Activated CD4-positive, alpha-beta memory T cell treated with anti-CD3 and anti-CD28 coated beads, Interleukin-2, amount 10 ng/mL, durations not matched to agents 7 days and 5 days (primary cell): Measurements from ENCODE around the gene BCAS2. TPM values are rescaled to one million over a fixed set of nuclear protein-coding genes. Genes with fewer than 3 reads are reported as not detected.
"Not testable (repeated sequence)": the region's sequence is repeated elsewhere in the genome, so short reads cannot be mapped to it uniquely, and the experiment has no call there.

ENCODE experiments used
- CTCF ChIA-PET: fragments of 350-600 bp; sonication (Branson Sonifier 250); formaldehyde crosslinking; loops from one replicate; lab custom pipeline; 2021; ENCODE audit warnings: antibody characterized with exemption, inconsistent platforms; lab: Charles Lee
- POLR2A ChIA-PET: fragments of 350-600 bp; sonication (Branson Sonifier 250); formaldehyde crosslinking; loops from one replicate; lab custom pipeline; 2021; ENCODE audit warnings: antibody characterized with exemption; lab: Charles Lee
- DNase-seq: peaks from one replicate; pipeline ENCODE4 v3.0.0-alpha.2; 2020
- H3K27ac Mint-ChIP-seq: one replicate; pipeline ENCODE4 v1.8.0; 2021; ENCODE audit warnings: mild to moderate bottlenecking, mixed read lengths
- H3K27me3 Mint-ChIP-seq: one replicate; pipeline ENCODE4 v1.8.0; 2021; ENCODE audit warnings: mixed read lengths
- H3K36me3 Mint-ChIP-seq: one replicate; pipeline ENCODE4 v1.8.0; 2021; ENCODE audit warnings: low read depth, mixed read lengths
- H3K4me1 Mint-ChIP-seq: one replicate; pipeline ENCODE4 v1.8.0; 2021; ENCODE audit warnings: mixed read lengths
- H3K4me3 Mint-ChIP-seq: one replicate; pipeline ENCODE4 v1.8.0; 2021; ENCODE audit warnings: mild to moderate bottlenecking, mixed read lengths
- H3K9me3 Mint-ChIP-seq: one replicate; pipeline ENCODE4 v1.8.0; 2021; ENCODE audit warnings: mixed read lengths
- total RNA-seq, 2 experiments: library from RNA; stranded (reverse); gene quantifications; one replicate each; pipeline ENCODE4 v1.2.3, GENCODE V29; 2021

Gene BCAS2
- total RNA-seq, 2 experiments from 2014 or later: 45.0 to 45.5 TPM

- no peaks in the 10 kb centered on the region for H3K36me3 Mint-ChIP-seq
- CTCF ChIA-PET: no interaction called here
- no peak overlapping the region for H3K27ac Mint-ChIP-seq
- peaks cover 12% of the 10 kb centered on the region for H3K27me3 Mint-ChIP-seq
- DNase-seq: no peak
- POLR2A ChIA-PET: no interaction called here
- no peaks in the 10 kb centered on the region for H3K4me1 Mint-ChIP-seq
- no peaks in the 10 kb centered on the region for H3K9me3 Mint-ChIP-seq
- no peak overlapping the region for H3K4me3 Mint-ChIP-seq
Observed at GRCh38 chr1:114588196-114588689, 6.8 kb upstream of the BCAS2 start.

DNA sequence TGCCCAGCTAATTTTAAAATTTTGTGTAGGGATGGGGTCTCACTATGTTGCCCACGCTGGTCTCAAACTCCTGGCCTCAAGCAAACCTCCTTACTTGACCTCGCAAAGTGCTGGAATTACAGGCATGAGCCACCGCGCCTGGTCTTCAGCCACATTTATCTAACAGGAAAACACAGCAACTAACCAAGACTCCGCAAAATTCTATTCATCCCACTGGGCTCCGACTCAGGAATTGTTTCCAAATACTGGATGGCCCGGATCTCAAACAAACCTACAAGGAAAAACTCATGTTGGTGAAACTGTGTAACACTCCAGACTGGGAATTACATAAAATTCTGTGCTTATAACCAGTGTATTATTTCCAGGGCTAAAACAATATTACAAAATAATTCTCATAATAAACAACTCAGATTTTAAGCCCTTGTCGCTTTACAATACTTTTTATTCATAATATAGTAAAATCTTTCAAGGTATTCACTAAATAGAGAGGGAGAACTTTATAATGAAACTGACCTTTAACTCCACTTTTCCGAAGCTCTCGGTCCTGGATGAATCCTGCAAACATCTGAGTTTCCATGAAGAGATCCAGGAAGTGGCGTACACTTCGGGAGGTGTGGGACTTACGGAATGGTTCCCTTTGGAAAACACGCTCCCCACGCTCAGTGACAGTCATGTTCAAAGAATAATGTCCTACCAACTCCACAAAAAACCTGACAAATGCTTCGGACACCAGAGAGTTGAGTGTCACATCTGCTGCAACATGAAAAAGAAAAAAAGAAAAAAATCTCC lies 6.0 kb upstream of the BCAS2 start:
- peaks cover 12% of the 10 kb centered on the region for H3K27me3 Mint-ChIP-seq
- no peaks in the 10 kb centered on the region for H3K9me3 Mint-ChIP-seq
- POLR2A ChIA-PET: no interaction called here
- DNase-seq: no peak
- no peak overlapping the region for H3K4me3 Mint-ChIP-seq
- H3K27ac Mint-ChIP-seq: no peak overlapping the region
- CTCF ChIA-PET: no interaction called here
- no peaks in the 10 kb centered on the region for H3K36me3 Mint-ChIP-seq
- peaks cover under 1% of the 10 kb centered on the region for H3K4me1 Mint-ChIP-seq

GRCh38 chr1:114586513-114587047 lies 5.2 kb upstream of the BCAS2 start:
- no peak overlapping the region for H3K4me3 Mint-ChIP-seq
- no peak overlapping the region for H3K27ac Mint-ChIP-seq
- POLR2A ChIA-PET: no interaction called here
- H3K27me3 Mint-ChIP-seq: peaks cover 12% of the 10 kb centered on the region
- H3K4me1 Mint-ChIP-seq: peaks cover 9% of the 10 kb centered on the region
- CTCF ChIA-PET: no interaction called here
- no peaks in the 10 kb centered on the region for H3K9me3 Mint-ChIP-seq
- H3K36me3 Mint-ChIP-seq: peaks cover 2% of the 10 kb centered on the region
- no peak for DNase-seq

- H3K4me3 Mint-ChIP-seq: no peak overlapping the region
- peaks cover 9% of the 10 kb centered on the region for H3K27me3 Mint-ChIP-seq
- no peaks in the 10 kb centered on the region for H3K9me3 Mint-ChIP-seq
- POLR2A ChIA-PET: no interaction called here
- peaks cover 2% of the 10 kb centered on the region for H3K36me3 Mint-ChIP-seq
- H3K4me1 Mint-ChIP-seq: peaks cover 17% of the 10 kb centered on the region
- no peak overlapping the region for H3K27ac Mint-ChIP-seq
- CTCF ChIA-PET: interaction anchor here (1.1 kb wide), 1 partner anchor 238 kb away, joined by 3 read pairs; no protein-coding TSS in a partner anchor
- no peak for DNase-seq
Observed at GRCh38 chr1:114585231-114585630, 3.8 kb upstream of the BCAS2 start.

- DNase-seq: no peak
- POLR2A ChIA-PET: no interaction called here
- CTCF ChIA-PET: interaction anchor here (0.7 kb wide), 2 partner anchors 13 to 98 kb away, joined by 3 read pairs; no protein-coding TSS in a partner anchor
- no peaks in the 10 kb centered on the region for H3K9me3 Mint-ChIP-seq
- H3K4me1 Mint-ChIP-seq: peaks cover 18% of the 10 kb centered on the region
- H3K36me3 Mint-ChIP-seq: peaks cover 58% of the 10 kb centered on the region
- H3K4me3 Mint-ChIP-seq: no peak overlapping the region
- no peaks in the 10 kb centered on the region for H3K27me3 Mint-ChIP-seq
- no peak overlapping the region for H3K27ac Mint-ChIP-seq
Observed at GRCh38 chr1:114574365-114574764, 7.0 kb downstream of the BCAS2 start.

GRCh38 chr1:114564141-114564540 lies 17.3 kb downstream of the BCAS2 start:
- ChIA-PET CTCF (no interaction called here), POLR2A (no interaction called here)
- H3K4me1 Mint-ChIP-seq: no peaks in the 10 kb centered on the region
- no peak overlapping the region for H3K27ac Mint-ChIP-seq
- no peaks in the 10 kb centered on the region for H3K9me3 Mint-ChIP-seq
- H3K36me3 Mint-ChIP-seq: peaks cover 50% of the 10 kb centered on the region
- DNase-seq: no peak
- no peaks in the 10 kb centered on the region for H3K27me3 Mint-ChIP-seq
- H3K4me3 Mint-ChIP-seq: no peak overlapping the region

GRCh38 chr1:114562978-114563510 lies 18.4 kb downstream of the BCAS2 start:
- not testable (repeated sequence) for H3K27ac Mint-ChIP-seq

GRCh38 chr1:114561333-114561732 lies 20.1 kb downstream of the BCAS2 start:
- H3K27ac Mint-ChIP-seq: no peak overlapping the region
- H3K4me3 Mint-ChIP-seq: no peak overlapping the region
- CTCF ChIA-PET: interaction anchor here (0.6 kb wide), 1 partner anchor 13 kb away, joined by 3 read pairs; no protein-coding TSS in a partner anchor
- no peak for DNase-seq
- H3K36me3 Mint-ChIP-seq: peaks cover 25% of the 10 kb centered on the region
- H3K9me3 Mint-ChIP-seq: no peaks in the 10 kb centered on the region
- POLR2A ChIA-PET: no interaction called here
- H3K27me3 Mint-ChIP-seq: no peaks in the 10 kb centered on the region
- H3K4me1 Mint-ChIP-seq: no peaks in the 10 kb centered on the region

More at GRCh38 chr1:114562978-114563510, 18.4 kb downstream of the BCAS2 start:
- H3K9me3 Mint-ChIP-seq, H3K27me3 Mint-ChIP-seq, CTCF ChIA-PET, POLR2A ChIA-PET, DNase-seq, H3K4me1 Mint-ChIP-seq, H3K4me3 Mint-ChIP-seq: not testable (repeated sequence)
- peaks cover 40% of the 10 kb centered on the region for H3K36me3 Mint-ChIP-seq

GRCh38 chr1:114559356-114559755 lies 22.1 kb downstream of the BCAS2 start:
- Mint-ChIP-seq H3K9me3 (no peaks in the 10 kb centered on the region), H3K4me1 (no peaks in the 10 kb centered on the region), H3K27me3 (no peaks in the 10 kb centered on the region), H3K36me3 (peaks cover 6% of the 10 kb centered on the region), H3K4me3 (no peak overlapping the region), H3K27ac (no peak overlapping the region)
- no peak for DNase-seq
- ChIA-PET CTCF (interaction anchor here (0.8 to 1.3 kb wide), 3 partner anchors 212 to 583 kb away, joined by 3 to 5 read pairs (median 4); partner anchors contain the start of gene OLFML3), POLR2A (interaction anchor here (1.2 kb wide), 1 partner anchor 47 kb away, joined by 7 read pairs; no protein-coding TSS in a partner anchor)

GRCh38 chr1:114558544-114558943 lies 22.9 kb downstream of the BCAS2 start:
- Mint-ChIP-seq H3K27ac (no peak overlapping the region), H3K4me1 (no peaks in the 10 kb centered on the region), H3K36me3 (peaks cover 2% of the 10 kb centered on the region), H3K9me3 (no peaks in the 10 kb centered on the region), H3K4me3 (no peak overlapping the region), H3K27me3 (no peaks in the 10 kb centered on the region)
- no peak for DNase-seq
- ChIA-PET POLR2A (no interaction called here), CTCF (interaction anchor here (0.8 to 1.3 kb wide), 4 partner anchors 209 to 583 kb away, joined by 3 to 4 read pairs (median 3); partner anchors contain the start of gene OLFML3)

DNA sequence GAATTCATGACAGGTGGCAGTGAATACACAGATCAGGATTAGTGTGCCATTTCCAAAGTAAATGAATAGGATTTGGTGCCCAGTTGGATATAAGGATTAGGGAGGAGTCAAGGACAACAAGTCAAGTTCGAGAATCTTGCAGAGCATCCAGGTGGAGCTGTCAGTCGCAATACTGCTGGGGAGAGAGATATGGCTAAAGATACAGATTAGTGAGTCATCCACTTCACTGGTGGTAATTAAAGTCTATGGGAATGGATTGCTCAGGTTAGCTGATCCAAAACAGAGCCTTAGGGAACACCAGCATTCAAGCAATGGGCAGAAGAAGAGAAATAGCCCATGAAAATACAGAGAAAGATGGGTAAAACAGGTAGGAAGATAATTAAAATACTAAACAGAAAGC lies 26.8 kb downstream of the BCAS2 start:
- ChIA-PET CTCF (no interaction called here), POLR2A (no interaction called here)
- H3K27me3 Mint-ChIP-seq: no peaks in the 10 kb centered on the region
- no peaks in the 10 kb centered on the region for H3K9me3 Mint-ChIP-seq
- no peak overlapping the region for H3K4me3 Mint-ChIP-seq
- H3K36me3 Mint-ChIP-seq: no peaks in the 10 kb centered on the region
- DNase-seq: no peak
- H3K4me1 Mint-ChIP-seq: no peaks in the 10 kb centered on the region
- H3K27ac Mint-ChIP-seq: no peak overlapping the region

GRCh38 chr1:114552106-114552639 lies 29.2 kb downstream of the BCAS2 start:
- H3K4me3 Mint-ChIP-seq: no peak overlapping the region
- POLR2A ChIA-PET: no interaction called here
- no peaks in the 10 kb centered on the region for H3K27me3 Mint-ChIP-seq
- CTCF ChIA-PET: interaction anchor here (1.2 kb wide), 1 partner anchor 573 kb away, joined by 4 read pairs; no protein-coding TSS in a partner anchor
- no peaks in the 10 kb centered on the region for H3K36me3 Mint-ChIP-seq
- H3K9me3 Mint-ChIP-seq: no peaks in the 10 kb centered on the region
- DNase-seq: no peak
- H3K4me1 Mint-ChIP-seq: no peaks in the 10 kb centered on the region
- no peak overlapping the region for H3K27ac Mint-ChIP-seq

DNA sequence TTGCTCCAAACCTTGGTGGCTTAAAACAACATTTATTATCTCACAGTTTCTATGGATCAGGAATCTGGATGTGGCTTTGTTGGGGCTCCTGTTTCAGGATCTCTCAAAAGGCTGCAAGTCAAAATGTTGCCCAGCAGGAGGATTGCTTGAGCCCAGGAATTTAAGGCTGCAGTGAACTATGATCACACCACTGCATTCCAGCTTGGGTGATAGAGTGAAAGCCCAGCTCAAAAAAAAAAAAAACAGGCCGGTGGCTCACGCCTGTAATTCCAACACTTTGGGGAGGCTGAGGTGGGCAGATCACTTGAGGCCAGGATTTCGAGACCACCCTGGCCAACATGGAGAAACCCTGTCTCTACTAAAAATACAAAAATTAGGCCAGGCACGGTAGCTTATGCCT lies 30.0 kb downstream of the BCAS2 start:
- no peak overlapping the region for H3K27ac Mint-ChIP-seq
- ChIA-PET POLR2A (no interaction called here), CTCF (interaction anchor here (1.2 kb wide), 1 partner anchor 572 kb away, joined by 4 read pairs; no protein-coding TSS in a partner anchor)
- no peak for DNase-seq
- H3K36me3 Mint-ChIP-seq: no peaks in the 10 kb centered on the region
- H3K4me3 Mint-ChIP-seq: no peak overlapping the region
- no peaks in the 10 kb centered on the region for H3K27me3 Mint-ChIP-seq
- H3K4me1 Mint-ChIP-seq: no peaks in the 10 kb centered on the region
- H3K9me3 Mint-ChIP-seq: no peaks in the 10 kb centered on the region
